Activated CD8-positive, alpha-beta memory T cell treated with anti-CD3 and anti-CD28 coated beads for 1 hour (primary cell): Measurements from ENCODE around the gene RBM25.
"Not testable (repeated sequence)": the region's sequence is repeated elsewhere in the genome, so short reads cannot be mapped to it uniquely, and the experiment has no call there.

Experiments used
- DNase-seq, 2 donors: peaks; one replicate each; pipeline ENCODE4 v3.0.0-alpha.2; 2020; ENCODE audit warnings: low read depth in 1 of 2; ENCODE audit errors: extremely low read depth in 1 of 2

Gene RBM25

DNA sequence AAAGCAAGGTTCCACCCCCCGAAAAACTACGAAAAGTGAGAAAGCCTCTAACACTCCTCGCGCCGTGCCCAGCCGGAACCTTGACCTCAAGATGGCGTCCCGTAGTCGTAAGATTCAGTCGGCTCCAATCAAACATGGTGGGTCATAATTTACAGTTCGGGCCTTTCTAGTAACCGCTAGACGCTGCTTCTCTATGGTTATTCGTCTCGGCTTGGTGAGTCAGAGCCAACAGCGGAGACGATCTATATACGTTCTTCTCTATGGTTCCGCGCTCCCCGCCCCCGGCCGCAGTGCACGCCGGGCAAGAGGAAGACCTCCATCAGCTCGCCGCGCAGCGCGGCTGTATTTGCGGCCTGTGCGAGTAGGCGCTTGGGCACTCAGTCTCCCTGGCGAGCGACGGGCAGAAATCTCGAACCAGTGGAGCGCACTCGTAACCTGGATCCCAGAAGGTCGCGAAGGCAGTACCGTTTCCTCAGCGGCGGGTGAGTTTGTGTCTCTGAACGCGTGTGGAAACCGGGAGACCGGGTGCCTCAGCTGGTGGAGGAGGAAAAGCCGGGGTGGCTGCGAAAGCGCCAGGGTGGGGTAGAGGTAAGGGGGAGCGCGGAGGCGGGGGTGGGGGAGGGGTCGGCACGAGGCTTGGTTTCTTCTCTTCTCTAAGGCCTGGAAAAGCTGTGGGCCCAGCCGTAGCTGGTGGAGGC is at the start of gene RBM25:
TSS of gene RBM25 (plus strand) at position 311 of the 698 bp plus-strand sequence. CDS start 13,108 bp downstream, outside the sequence.
- peak; percentile 82 to 87 for DNase-seq

DNA sequence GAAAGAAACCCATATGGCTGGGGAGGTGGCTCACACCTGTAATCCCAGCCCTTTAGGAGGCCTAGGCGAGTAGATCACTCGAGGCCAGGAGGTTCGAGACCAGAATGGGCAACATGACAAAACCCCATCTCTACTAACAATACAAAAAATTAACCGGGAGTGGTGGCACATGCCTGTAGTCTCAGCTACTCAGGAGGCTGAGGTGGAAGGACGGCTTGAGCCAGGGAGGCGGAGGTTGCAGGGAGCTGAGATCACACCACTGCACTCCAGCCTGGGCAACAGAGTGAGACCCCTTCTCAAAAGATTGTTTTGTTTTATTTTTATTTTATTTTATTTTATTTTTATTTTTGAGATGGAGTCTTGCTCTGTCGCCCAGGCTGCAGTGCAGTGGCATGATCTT is 47.1 kb upstream of the RBM25 start:
- not testable (repeated sequence) for DNase-seq

DNA sequence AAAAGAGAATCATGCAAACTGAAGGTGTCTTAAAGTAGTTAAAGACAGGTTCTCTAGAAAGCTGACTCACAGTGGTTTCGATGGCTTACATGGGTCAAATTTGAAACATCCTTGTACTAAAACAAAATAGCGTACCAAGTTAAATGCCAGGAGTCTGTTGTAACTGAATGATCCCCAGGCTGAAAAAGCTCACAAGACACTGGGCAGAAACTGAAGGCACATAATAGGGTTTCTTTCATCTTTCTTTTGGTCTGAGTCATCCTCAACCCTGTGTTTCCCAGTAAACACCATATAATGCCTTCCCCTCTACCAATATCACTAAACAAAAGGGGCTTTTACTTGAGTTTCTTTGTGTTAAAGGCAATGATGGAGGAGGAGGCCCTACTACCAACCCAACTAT is 44.2 kb upstream of the RBM25 start:
- DNase-seq, result no peak

DNA sequence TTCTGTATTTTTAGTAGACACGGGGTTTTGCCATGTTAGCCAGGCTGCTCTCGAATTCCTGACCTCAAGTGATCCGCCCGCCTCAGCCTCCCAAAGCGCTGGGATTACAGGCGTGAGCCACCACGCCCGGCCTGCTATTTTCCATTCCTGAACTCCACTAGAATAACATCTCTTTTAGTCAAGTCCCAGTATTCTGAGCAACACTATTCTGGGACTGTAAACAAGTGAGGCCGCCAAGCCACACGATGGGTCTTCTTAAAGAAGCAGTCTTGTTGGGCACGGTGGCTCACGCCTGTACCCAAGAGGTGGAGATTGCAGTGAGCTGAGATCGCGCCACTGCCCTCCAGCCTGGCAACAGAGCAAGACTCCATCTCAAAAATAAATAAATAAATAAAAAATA is 42.8 kb upstream of the RBM25 start:
- DNase-seq, result not testable (repeated sequence)

DNA sequence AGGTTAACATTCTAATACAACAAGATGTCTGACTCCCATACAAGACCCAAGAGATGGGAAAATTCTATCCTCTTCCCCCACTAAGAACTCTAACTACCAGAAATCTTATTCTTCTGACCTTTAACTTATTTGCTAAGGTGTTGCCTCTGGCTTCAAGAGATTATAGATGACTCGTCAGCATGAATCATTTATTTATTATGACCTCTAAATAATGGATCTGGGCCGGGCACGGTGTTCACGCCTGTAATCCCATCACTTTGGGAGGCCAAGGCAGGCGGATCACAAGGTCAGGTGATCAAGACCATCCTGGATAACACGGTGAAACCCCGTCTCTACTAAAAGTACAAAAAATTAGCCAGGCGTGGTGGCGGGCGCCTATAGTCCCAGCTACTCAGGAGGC is 42.3 kb upstream of the RBM25 start:
- not testable (repeated sequence) for DNase-seq

DNA sequence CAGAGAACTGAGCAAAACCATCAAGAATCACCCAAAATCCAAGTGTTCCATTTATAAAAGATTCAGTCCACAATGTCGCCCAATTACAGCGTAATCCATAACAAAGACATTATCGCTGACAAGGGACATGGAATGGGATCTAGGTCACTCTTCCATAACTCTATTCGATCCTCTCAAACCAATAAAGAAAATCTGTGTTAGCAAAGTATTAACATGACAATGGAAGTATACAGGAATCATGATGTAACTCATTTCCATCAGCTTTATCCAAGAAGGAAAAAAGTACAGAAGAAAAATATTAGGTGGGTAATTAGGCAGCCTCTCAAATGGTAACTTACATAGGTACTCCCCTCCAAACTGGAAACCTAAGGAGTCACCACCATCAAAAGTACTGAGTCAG is 36.3 kb upstream of the RBM25 start:
- DNase-seq, result no peak

DNA sequence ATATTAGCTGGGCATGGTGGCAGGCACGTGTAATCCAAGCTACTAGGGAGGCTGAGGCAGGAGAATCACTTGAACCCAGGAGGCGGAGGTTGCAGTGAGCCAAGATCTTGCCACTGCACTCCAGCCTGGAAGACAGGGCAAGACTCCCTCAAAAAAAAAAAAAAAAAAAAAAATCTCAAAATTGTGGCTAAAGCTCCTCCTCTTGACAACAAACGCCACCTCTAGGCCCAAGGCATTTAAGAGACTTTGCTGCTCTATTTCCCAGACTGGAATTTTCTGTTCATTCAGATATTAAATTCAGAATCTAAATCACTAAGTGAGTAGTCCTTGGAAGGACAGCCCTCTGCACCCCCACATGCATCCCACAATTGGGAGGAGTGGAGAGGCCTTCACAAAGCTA is 32.8 kb upstream of the RBM25 start:
- DNase-seq, result no peak

DNA sequence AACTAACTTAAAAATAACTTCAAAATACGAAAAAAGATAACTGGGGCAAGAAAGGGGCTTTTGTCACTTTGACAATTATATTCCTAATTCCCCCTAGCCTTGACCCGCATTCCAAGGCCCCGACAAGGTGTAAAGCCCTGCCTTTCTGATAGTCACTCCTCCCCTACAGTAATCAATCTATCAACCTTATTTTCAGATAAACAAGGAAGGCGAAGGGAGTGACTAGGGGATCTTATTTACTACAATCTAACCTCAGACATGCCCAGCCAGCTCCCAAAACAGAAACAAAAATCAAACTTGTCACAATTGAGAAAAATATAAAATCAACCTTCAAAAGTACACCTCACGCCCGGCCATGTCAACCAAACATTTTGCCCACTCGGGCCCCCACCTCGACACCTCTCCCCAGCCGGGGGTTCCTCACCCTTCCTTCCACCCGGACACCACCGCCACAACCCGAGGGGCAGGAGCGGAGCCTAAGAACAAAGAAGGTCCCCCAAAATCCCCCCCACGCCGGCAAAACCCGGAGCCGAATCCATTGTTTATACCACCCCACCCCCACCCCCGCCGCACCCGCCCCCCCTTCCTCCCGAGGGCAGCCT is 32.0 kb upstream of the RBM25 start:
- no peak for DNase-seq

DNA sequence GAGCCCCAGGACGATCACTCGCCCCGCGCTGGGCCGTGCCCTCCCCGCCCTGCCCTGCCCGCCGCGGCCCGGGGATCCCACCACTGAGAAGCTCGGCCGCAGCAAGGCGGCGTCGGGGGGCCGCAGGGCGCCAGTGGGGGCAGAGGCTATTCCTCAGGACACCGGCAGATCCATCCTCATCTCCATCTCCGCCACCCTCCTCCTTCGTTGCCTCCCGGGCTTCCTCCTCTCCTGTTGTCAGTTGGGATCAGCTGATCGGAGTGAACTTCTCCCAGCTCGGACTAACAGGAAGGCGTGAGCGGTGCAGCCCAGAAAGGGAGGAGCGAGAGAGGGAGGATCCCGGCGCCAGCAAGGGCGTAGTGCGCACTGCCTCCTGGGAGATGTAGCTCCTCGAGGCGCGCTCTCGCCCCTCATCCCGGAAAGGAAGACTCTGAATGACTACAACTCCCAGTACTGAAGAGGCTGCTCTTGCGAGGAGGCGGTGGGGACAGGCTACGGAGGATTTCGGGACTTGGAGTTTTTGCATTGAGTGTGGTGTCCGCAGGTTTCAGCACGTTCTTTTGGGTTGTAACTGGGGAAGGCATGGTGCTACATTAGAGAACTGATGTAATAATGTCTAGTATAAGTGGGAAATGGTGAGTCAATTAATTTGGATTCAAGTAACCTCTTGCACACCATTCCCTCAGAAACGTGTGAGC is 31.3 kb upstream of the RBM25 start, which contains the start of gene ZFYVE1:
TSS of gene ZFYVE1 (minus strand) at position 262 of the 698 bp plus-strand sequence. CDS start 2,598 bp downstream, outside the sequence.
- DNase-seq, result peak; percentile 72 to 81

DNA sequence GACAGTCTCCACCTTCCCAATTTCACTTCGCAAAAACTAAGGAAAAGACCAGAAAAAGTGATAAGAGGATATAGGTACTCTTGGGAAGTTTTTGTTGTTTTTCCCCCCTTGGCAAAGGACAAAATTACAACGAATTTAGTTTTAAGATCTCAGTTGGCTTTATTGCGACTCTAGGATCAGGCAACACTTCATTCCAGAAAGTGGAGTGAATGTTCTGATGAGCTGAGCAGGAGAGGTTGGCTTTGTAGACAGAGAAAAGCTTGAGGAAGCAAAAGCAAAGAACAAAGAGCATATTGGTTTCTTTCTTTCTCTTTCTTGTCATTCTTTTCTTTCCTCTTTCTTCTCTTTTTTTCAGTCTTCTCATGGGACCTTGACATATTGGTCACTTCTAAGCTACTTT is 30.8 kb upstream of the RBM25 start:
- no peak for DNase-seq

DNA sequence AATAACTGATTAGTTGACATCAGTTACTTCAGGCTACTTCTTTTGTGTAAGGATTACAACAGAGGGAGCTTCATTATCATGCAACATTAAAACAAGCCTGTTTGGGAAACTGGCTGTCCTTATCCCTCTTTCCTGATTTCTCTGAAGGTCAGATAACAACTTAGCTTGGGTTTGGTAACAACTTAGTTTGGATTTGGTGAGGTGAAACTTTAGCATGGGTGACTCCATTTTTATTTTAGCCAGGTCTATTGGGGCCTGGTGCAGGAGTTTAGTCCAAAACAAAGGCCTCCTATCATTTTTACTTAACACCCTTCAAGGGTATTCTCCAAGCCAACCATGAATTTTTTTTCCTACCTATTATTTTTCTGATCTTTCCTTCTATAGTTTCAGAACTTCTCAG is 30.4 kb upstream of the RBM25 start:
- DNase-seq, result no peak

DNA sequence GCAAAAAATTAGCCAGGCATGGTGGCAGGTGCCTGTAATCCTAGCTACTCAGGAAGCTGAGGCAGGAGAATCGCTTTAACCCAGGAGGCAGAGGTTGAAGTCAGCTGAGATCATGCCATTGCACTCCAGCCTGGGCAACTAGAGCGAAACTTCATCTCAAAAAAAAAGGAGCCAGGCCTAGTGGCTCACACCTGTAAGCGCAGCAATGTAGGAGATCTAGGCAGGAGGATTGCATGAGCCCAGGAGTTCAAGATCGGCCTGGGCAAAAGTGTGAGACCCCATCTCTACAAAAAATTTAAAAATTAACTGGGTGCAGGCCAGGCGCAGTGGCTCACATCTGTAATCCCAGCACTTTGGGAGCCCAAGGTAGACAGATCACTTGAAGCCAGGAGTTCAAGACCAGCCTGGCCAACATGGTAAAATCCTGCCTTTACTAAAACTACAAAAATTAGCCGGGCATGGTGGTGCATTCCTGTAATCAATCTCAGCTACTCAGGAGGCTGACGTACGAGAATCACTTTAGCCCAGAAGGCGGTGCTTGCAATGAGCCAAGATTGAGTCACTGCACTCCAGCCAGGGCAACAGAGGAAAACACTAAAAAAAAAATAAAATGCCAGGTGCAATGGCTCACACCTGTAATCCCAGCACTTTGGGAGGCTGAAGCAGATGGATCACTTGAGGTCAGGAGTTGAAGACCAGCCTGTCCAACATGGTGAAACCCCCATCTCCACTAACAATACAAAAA is 21.5 kb upstream of the RBM25 start:
- not testable (repeated sequence) for DNase-seq

DNA sequence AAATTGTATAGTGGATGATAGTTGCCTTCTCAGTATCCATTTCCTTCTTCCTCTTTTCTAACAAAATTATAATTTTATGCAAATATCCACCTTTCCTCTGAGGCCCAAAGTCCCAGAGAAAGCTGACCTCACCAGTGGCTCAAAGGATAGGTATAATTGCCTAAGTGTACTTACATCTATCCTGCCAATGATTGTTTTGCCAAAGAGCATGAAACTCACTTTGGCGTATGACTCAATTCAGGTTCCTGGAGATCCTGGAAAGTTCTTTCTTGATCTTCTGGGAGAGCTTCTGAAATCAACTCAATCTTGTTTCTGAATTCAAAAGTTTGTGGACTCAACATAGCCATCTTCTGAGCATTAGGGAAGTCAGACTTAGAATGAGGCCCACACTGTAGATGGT is 10.5 kb upstream of the RBM25 start:
- DNase-seq, result no peak

DNA sequence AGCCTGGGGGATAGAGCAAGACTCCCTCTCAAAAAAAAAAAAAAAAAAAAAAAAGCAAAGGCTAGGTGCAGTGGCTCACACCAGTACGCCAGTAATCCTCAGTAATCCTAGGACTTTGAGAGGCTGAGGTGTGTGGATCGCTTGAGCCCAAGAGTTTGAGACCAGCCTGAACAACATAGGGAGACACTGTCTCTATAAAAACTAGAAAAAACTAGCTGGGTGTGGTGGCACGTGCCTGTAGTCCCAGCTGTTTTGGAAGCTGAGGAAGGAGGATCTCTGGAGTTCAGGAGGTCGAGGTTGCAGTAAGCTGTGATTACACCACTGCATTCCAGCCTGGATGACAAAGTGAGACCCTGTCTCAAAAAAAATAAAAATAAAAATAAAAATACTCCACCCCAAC is 8.9 kb upstream of the RBM25 start:
- no peak for DNase-seq

DNA sequence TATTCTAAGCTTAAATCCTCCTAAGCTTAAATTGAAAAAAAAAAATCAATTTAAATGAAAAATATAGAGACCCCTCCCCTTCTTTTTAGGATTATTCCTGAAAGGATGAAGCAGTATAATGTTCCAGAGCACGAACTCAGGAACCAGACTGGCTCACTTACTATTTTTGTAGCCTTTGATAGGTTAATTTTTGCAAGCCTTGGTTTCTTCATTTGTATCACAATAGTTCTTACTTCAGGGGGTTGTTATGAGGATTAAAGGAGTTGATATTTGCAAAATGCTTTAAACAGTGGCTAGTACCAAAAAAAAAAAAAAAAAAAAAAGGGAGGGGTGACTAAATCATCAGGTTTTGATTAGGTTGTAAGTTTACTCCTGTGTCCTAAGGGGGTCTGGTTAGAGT is 3.1 kb upstream of the RBM25 start:
- DNase-seq, result no peak

DNA sequence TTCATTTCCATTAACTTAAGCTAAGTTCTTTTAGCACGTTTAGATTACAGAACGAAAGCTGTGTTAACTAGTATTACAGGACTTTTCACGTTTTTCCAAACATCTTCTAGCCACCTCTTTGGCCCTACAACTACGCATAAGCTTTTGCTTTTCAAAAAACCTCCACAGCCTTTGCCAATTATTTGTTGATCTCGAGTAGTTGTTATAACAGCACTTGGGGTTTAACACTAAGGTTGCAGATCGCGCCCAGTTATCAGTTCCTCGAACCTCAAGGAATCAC is 450 bp upstream of the RBM25 start:
- no peak for DNase-seq

DNA sequence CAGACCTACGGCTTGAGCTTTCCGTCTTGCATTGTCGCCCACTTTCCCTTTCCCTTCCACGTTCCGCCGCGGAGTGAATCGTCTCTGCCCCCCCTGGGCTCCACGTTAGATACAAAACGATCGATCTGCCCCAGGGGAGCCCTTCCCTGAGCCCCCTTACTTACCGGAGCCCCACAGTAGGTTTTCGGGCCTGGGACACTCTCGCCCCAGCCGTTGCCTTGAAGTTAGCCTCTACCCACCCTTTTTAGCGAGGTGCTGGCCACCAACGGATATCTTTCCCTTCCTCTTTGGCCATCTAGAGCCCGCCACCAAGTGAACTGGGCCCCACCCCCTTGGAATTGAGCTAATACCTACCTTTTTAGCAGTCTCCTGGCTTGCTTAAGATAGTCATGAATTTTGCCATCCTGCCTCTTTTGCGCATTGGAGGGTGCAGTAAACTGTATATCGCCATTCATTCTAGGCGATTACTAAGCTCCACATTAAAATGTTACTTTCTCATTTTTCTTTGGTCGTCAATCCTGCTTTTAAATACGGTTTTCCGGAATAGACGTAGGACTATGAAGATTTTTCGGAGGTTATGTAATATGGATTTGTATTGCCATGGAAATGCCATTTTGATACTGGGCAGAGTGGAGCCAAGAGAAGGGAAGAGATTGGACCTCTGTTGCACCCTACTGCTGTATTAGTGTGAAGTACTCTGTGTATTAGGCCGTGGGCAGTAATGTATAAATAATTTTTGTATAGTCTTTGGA is 764 bp downstream of the RBM25 start:
- no peak for DNase-seq

DNA sequence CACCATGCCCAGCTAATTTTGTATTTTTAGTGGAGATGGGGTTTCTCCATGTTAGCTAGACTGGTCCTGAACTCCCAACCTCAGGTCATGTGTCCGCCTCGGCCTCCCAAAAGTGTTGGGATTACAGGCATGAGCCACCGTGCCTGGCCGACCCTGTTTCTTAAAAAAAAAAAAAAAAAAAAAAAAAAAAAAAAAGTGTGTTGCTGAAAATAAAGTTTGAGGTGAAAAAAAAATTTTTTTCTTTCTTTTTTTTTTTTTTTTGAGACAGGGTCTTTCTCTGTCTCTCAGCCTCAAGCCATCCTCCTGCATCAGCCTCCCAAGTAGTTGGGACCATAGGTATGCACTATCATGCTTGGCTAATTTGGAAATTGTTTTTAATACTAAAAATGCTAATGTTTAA is 11.3 kb downstream of the RBM25 start:
- no peak for DNase-seq

DNA sequence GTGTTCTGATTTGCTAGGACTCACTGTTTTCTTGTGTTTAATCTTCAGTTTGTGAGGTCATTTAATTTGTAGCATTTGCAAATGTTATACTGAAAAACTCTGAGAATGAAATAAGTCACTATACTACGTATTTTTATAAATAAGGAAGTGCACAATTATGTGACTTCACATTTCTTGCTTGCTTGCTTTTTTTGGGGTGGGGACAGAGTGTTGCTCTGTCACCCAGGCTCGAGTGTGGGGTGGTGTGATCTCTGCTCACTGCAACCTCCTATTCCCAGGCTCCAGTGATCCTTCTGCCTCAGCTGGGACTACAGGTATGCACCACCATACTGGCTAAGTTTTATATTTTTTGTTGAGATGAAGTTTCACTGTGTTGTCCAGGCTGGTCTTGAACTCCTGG is 32.7 kb downstream of the RBM25 start:
- no peak for DNase-seq

DNA sequence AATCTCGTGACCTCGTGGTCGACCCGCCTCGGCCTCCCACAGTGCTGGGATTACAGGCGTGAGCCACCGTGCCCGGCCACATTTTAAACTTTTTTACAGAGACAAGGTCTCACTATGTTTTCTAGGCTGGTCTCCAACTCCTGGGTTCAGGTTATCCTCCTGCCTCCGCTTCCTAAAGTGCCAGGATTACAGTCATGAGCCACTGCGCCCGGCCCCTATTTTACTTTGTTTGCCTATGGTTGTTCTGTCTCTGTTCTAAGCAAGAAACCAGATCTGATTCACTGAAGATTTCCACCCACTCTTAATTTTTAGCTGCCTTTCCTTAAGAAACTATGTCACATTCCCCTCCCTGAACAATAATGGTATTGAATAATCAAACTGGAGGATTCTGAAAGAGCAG is 39.1 kb downstream of the RBM25 start:
- DNase-seq, result no peak

DNA sequence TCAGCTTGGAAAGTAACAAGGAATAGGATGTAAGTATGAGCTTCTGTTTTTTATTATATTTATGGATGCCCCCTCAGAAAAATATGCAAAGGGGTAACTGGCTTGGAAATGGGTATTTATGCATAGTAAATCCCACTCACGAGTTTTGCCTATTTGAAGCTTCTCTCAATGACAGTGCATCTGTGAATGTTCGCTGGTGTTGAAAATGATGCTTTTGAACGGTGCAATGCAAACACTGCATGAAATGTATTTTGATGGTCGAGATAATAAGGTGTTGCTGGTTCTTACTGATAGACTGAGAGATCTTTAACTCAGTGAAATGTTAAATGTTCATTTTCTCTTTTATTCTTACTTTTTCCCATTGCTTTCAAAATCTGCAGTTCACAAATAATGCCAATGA is 42.0 kb downstream of the RBM25 start:
- DNase-seq, result no peak
